ENCODE measurements around the gene MARVELD3.
"Not testable (repeated sequence)": the region's sequence is repeated elsewhere in the genome, so short reads cannot be mapped to it uniquely, and the experiment has no call there.

Gene MARVELD3

DNA sequence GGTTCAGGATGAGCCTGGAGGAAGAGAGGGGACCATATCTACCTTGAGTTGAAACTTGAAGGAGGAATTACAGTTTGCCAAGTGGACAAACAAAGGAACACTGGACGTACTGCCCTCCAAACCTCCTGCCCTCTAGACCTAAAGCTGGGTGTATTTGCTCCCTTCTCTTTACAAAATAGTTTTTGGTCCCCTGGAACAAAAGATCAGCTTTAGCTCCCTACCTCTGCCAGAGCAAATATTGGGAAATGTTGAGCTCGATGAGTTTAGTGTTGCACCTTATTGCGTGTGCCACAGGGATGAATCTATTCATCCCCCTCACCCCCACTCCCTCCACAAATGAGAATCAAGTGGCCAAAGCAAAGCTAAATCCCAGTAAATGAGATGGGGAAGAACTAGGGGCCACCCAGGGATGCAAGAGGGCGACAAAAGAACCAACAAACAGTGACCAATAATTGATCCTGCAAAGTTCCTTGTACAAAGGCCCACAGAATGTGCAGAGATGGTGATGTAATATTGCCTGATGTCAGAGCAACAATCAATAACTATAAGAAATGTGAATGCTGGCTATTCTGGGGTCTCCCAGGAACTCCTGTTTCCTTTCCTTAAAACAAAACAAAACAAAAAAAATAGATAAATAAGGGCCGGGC lies 31.9 kb upstream of the MARVELD3 start:
- H3K27me3 ChIP-seq (ENCODE audit: control insufficient read depth, low read length): peaks cover 5% of the 10 kb centered on the region; the same call in 1 of the 2 replicates
- H3K9me3 ChIP-seq (ENCODE audit: control insufficient read depth, insufficient read depth, low read length): no peaks in the 10 kb centered on the region
- TF ChIP-seq, protein P1, sequence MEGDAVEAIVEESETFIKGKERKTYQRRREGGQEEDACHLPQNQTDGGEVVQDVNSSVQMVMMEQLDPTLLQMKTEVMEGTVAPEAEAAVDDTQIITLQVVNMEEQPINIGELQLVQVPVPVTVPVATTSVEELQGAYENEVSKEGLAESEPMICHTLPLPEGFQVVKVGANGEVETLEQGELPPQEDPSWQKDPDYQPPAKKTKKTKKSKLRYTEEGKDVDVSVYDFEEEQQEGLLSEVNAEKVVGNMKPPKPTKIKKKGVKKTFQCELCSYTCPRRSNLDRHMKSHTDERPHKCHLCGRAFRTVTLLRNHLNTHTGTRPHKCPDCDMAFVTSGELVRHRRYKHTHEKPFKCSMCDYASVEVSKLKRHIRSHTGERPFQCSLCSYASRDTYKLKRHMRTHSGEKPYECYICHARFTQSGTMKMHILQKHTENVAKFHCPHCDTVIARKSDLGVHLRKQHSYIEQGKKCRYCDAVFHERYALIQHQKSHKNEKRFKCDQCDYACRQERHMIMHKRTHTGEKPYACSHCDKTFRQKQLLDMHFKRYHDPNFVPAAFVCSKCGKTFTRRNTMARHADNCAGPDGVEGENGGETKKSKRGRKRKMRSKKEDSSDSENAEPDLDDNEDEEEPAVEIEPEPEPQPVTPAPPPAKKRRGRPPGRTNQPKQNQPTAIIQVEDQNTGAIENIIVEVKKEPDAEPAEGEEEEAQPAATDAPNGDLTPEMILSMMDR (IDR thresholded peaks at IDR 0.05; ENCODE audit: low read depth, low read length, poor library complexity, severe bottlenecking): no peak
- TF ChIP-seq EZH2phosphoT487 (IDR thresholded peaks at IDR 0.05; ENCODE audit: borderline replicate concordance, low read length): no peak
- H3K4me3 ChIP-seq (ENCODE audit: low read length): no peak overlapping the region
- H3K4me1 ChIP-seq (ENCODE audit: control insufficient read depth, low read length): no peaks in the 10 kb centered on the region
- no peaks in the 10 kb centered on the region for H3K79me2 ChIP-seq (ENCODE audit: control insufficient read depth, low read length)
- H3K36me3 ChIP-seq (ENCODE audit: control insufficient read depth, low read length): no peaks in the 10 kb centered on the region
- H3K27ac ChIP-seq (ENCODE audit: low read depth, low read length): no peak overlapping the region
- no peaks in the 10 kb centered on the region for H3K9me2 ChIP-seq (replicated peaks; ENCODE audit: control insufficient read depth, low read length)
- H4K20me1 ChIP-seq (ENCODE audit: control insufficient read depth, insufficient read depth, low read depth, low read length): no peaks in the 10 kb centered on the region
- H3F3A ChIP-seq (ENCODE audit: control insufficient read depth, insufficient read depth): no peaks in the 10 kb centered on the region
- no peak overlapping the region for H3K4me2 ChIP-seq (ENCODE audit: low read length)

DNA sequence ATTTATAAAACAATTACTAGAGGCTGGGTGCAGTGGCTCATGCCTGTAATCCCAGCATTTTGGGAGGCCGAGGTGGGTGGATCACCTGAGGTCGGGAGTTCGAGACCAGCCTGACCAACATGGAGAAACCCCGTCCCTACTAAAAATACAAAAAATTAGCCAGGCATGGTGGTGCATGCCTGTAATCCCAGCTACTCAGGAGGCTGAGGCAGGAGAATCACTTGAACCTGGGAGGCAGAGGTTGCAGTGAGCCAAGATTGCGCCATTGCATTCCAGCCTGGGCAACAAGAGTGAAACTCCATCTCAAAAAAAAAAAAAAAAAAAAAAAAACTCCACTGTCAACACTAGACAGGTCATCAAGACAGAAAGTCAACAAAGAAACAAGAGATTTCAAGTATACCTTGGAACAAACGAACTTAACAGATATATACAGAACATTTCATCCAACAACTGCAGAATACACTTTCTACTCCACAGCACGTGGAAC lies 30.6 kb upstream of the MARVELD3 start:
- not testable (repeated sequence) for H3K4me3 ChIP-seq (ENCODE audit: low read length); H3K9me2 ChIP-seq (replicated peaks; ENCODE audit: control insufficient read depth, low read length); H3K4me1 ChIP-seq (ENCODE audit: control insufficient read depth, low read length); H3K4me2 ChIP-seq (ENCODE audit: low read length); H3K27me3 ChIP-seq (ENCODE audit: control insufficient read depth, low read length); H3K79me2 ChIP-seq (ENCODE audit: control insufficient read depth, low read length); H3K36me3 ChIP-seq (ENCODE audit: control insufficient read depth, low read length); H3K27ac ChIP-seq (ENCODE audit: low read depth, low read length); H3K9me3 ChIP-seq (ENCODE audit: control insufficient read depth, insufficient read depth, low read length); H3F3A ChIP-seq (ENCODE audit: control insufficient read depth, insufficient read depth); H4K20me1 ChIP-seq (ENCODE audit: control insufficient read depth, insufficient read depth, low read depth, low read length)

DNA sequence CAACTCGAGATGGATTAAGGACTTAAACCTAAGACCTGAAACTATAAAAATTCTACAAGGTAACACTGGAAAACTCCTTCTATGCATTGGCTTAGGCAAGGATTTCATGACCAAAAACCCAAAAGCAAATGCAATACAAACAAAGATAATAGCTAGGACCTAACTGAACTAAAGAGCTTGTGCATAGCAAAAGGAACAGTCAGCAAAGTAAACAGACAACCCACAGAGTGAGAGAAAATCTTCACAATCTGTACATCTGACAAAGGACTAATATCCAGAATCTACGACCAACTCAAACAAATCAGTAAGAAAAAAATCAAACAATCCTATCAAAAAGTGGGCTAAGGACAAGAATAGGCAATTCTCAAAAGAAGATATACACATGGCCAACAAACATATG lies 27.6 kb upstream of the MARVELD3 start:
- H3K4me3 ChIP-seq (ENCODE audit: low read length); H3K27ac ChIP-seq (ENCODE audit: low read depth, low read length); H3K36me3 ChIP-seq (ENCODE audit: control insufficient read depth, low read length); H3K4me1 ChIP-seq (ENCODE audit: control insufficient read depth, low read length); H3K9me2 ChIP-seq (replicated peaks; ENCODE audit: control insufficient read depth, low read length); H3K79me2 ChIP-seq (ENCODE audit: control insufficient read depth, low read length); H3K27me3 ChIP-seq (ENCODE audit: control insufficient read depth, low read length); H4K20me1 ChIP-seq (ENCODE audit: control insufficient read depth, insufficient read depth, low read depth, low read length); H3F3A ChIP-seq (ENCODE audit: control insufficient read depth, insufficient read depth); H3K9me3 ChIP-seq (ENCODE audit: control insufficient read depth, insufficient read depth, low read length); H3K4me2 ChIP-seq (ENCODE audit: low read length): not testable (repeated sequence)

DNA sequence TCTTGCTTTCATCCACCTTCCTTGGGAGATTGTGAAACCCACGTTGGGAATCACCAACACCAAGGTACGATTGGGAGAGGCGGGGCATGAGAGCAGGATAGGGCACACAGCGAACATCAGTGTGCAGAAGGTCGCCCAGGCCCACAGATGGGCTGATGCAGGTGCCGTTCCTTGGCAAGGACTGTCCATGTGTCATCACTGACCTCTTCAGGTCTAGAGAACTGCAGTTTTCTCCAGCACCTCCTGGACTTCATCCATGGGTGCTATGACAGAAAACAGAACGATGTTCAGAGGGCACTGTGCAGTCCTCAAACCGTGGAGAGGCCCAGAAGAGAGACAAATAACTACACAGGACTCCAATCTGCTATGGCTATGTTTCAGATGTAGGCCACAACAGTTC lies 25.2 kb upstream of the MARVELD3 start:
- no peaks in the 10 kb centered on the region for H3K27me3 ChIP-seq (ENCODE audit: control insufficient read depth, low read length)
- H3K4me1 ChIP-seq (ENCODE audit: control insufficient read depth, low read length): no peaks in the 10 kb centered on the region
- H4K20me1 ChIP-seq (ENCODE audit: control insufficient read depth, insufficient read depth, low read depth, low read length): no peaks in the 10 kb centered on the region
- H3K4me3 ChIP-seq (ENCODE audit: low read length): no peak overlapping the region
- H3K27ac ChIP-seq (ENCODE audit: low read depth, low read length): no peak overlapping the region
- no peaks in the 10 kb centered on the region for H3K9me3 ChIP-seq (ENCODE audit: control insufficient read depth, insufficient read depth, low read length)
- no peaks in the 10 kb centered on the region for H3K9me2 ChIP-seq (replicated peaks; ENCODE audit: control insufficient read depth, low read length)
- no peaks in the 10 kb centered on the region for H3F3A ChIP-seq (ENCODE audit: control insufficient read depth, insufficient read depth)
- H3K36me3 ChIP-seq (ENCODE audit: control insufficient read depth, low read length): no peaks in the 10 kb centered on the region
- TF ChIP-seq EZH2phosphoT487 (IDR thresholded peaks at IDR 0.05; ENCODE audit: borderline replicate concordance, low read length): no peak
- TF ChIP-seq, protein P1 (IDR thresholded peaks at IDR 0.05; ENCODE audit: low read depth, low read length, poor library complexity, severe bottlenecking): no peak
- H3K4me2 ChIP-seq (ENCODE audit: low read length): no peak overlapping the region
- H3K79me2 ChIP-seq (ENCODE audit: control insufficient read depth, low read length): no peaks in the 10 kb centered on the region

All from DOHH2 (cell line).